ENCODE data around the gene SLC8A1.

The SLC8A1 gene

GRCh38 chr2:40358783-40359182 lies 93.1 kb downstream of the SLC8A1 start:
- Histone ChIP-seq H3K27me3 (ENCODE audit: insufficient read depth, low read length, poor library complexity) (no peaks in the 10 kb centered on the region), H3K4me3 (ENCODE audit: low read depth in 1 of 2, low read length in 2 of 2) (no peak overlapping the region), H4K20me1 (ENCODE audit: insufficient read depth, low read length) (no peaks in the 10 kb centered on the region), H3K27ac (ENCODE audit: low read length) (no peak overlapping the region), H3K4me1 (ENCODE audit: insufficient read depth, low read length) (no peaks in the 10 kb centered on the region), H3K79me2 (ENCODE audit: insufficient read depth, low read length) (peaks cover 12% of the 10 kb centered on the region; the same call in 1 of the 2 replicates), H3K9ac (ENCODE audit: low read depth, low read length) (no peak overlapping the region), H2AFZ (ENCODE audit: low read depth, low read length) (no peak overlapping the region), H3K36me3 (ENCODE audit: insufficient read depth, low read length) (0 out of 2 replicates have a peak, but pooled peaks cover 3% of the 10 kb centered on the region), H3K4me2 (ENCODE audit: insufficient read depth, low read length) (no peak overlapping the region), H3K9me3 (ENCODE audit: insufficient read depth, low read length, severe bottlenecking) (no peaks in the 10 kb centered on the region)
- ATAC-seq (ENCODE audit: insufficient read depth, low read depth) = no peak
- no peak for DNase-seq
- TF ChIP-seq EZH2 (IDR thresholded peaks at IDR 0.05; ENCODE audit: borderline replicate concordance, low read depth, low read length, severe bottlenecking) (no peak), CTCF (IDR thresholded peaks at IDR 0.05; ENCODE audit: borderline replicate concordance, extremely low read depth, low read length, poor library complexity, severe bottlenecking) (no peak)

GRCh38 chr2:40357667-40358066 lies 94.2 kb downstream of the SLC8A1 start:
- no peaks in the 10 kb centered on the region for H4K20me1 ChIP-seq (ENCODE audit: insufficient read depth, low read length)
- no peaks in the 10 kb centered on the region for H3K4me1 ChIP-seq (ENCODE audit: insufficient read depth, low read length)
- no peak overlapping the region for H2AFZ ChIP-seq (ENCODE audit: low read depth, low read length)
- no peak for DNase-seq
- H3K9ac ChIP-seq (ENCODE audit: low read depth, low read length) = no peak overlapping the region
- no peak overlapping the region for H3K4me3 ChIP-seq (ENCODE audit: low read depth in 1 of 2, low read length in 2 of 2)
- 0 out of 2 replicates have a peak, but pooled peaks cover 3% of the 10 kb centered on the region for H3K36me3 ChIP-seq (ENCODE audit: insufficient read depth, low read length)
- no peaks in the 10 kb centered on the region for H3K9me3 ChIP-seq (ENCODE audit: insufficient read depth, low read length, severe bottlenecking)
- H3K27ac ChIP-seq (ENCODE audit: low read length) = no peak overlapping the region
- H3K27me3 ChIP-seq (ENCODE audit: insufficient read depth, low read length, poor library complexity) = no peaks in the 10 kb centered on the region
- TF ChIP-seq EZH2 (IDR thresholded peaks at IDR 0.05; ENCODE audit: borderline replicate concordance, low read depth, low read length, severe bottlenecking) (no peak), CTCF (IDR thresholded peaks at IDR 0.05; ENCODE audit: borderline replicate concordance, extremely low read depth, low read length, poor library complexity, severe bottlenecking) (no peak)
- ATAC-seq (ENCODE audit: insufficient read depth, low read depth) = no peak
- H3K79me2 ChIP-seq (ENCODE audit: insufficient read depth, low read length) = peaks cover 12% of the 10 kb centered on the region; the same call in 1 of the 2 replicates
- no peak overlapping the region for H3K4me2 ChIP-seq (ENCODE audit: insufficient read depth, low read length)

GRCh38 chr2:40355451-40355850 lies 96.4 kb downstream of the SLC8A1 start:
- no peak overlapping the region for H3K9ac ChIP-seq (ENCODE audit: low read depth, low read length)
- H3K27ac ChIP-seq (ENCODE audit: low read length) = no peak overlapping the region
- H3K4me1 ChIP-seq (ENCODE audit: insufficient read depth, low read length) = no peaks in the 10 kb centered on the region
- 0 out of 2 replicates have a peak, but pooled peaks cover 3% of the 10 kb centered on the region for H3K36me3 ChIP-seq (ENCODE audit: insufficient read depth, low read length)
- TF ChIP-seq CTCF (IDR thresholded peaks at IDR 0.05; ENCODE audit: borderline replicate concordance, extremely low read depth, low read length, poor library complexity, severe bottlenecking) (no peak), EZH2 (IDR thresholded peaks at IDR 0.05; ENCODE audit: borderline replicate concordance, low read depth, low read length, severe bottlenecking) (no peak)
- H4K20me1 ChIP-seq (ENCODE audit: insufficient read depth, low read length) = no peaks in the 10 kb centered on the region
- no peaks in the 10 kb centered on the region for H3K27me3 ChIP-seq (ENCODE audit: insufficient read depth, low read length, poor library complexity)
- H3K79me2 ChIP-seq (ENCODE audit: insufficient read depth, low read length) = peaks cover 13% of the 10 kb centered on the region
- DNase-seq = no peak
- H3K9me3 ChIP-seq (ENCODE audit: insufficient read depth, low read length, severe bottlenecking) = no peaks in the 10 kb centered on the region
- H2AFZ ChIP-seq (ENCODE audit: low read depth, low read length) = no peak overlapping the region
- H3K4me3 ChIP-seq (ENCODE audit: low read depth in 1 of 2, low read length in 2 of 2) = no peak overlapping the region
- no peak for ATAC-seq (ENCODE audit: insufficient read depth, low read depth)
- no peak overlapping the region for H3K4me2 ChIP-seq (ENCODE audit: insufficient read depth, low read length)

GRCh38 chr2:40353231-40353630 lies 98.7 kb downstream of the SLC8A1 start:
- DNase-seq (no peak), ATAC-seq (ENCODE audit: insufficient read depth, low read depth) (no peak)
- no peak overlapping the region for H2AFZ ChIP-seq (ENCODE audit: low read depth, low read length)
- no peaks in the 10 kb centered on the region for H3K27me3 ChIP-seq (ENCODE audit: insufficient read depth, low read length, poor library complexity)
- H4K20me1 ChIP-seq (ENCODE audit: insufficient read depth, low read length) = no peaks in the 10 kb centered on the region
- TF ChIP-seq CTCF (IDR thresholded peaks at IDR 0.05; ENCODE audit: borderline replicate concordance, extremely low read depth, low read length, poor library complexity, severe bottlenecking) (no peak), EZH2 (IDR thresholded peaks at IDR 0.05; ENCODE audit: borderline replicate concordance, low read depth, low read length, severe bottlenecking) (no peak)
- H3K4me2 ChIP-seq (ENCODE audit: insufficient read depth, low read length) = no peak overlapping the region
- H3K27ac ChIP-seq (ENCODE audit: low read length) = no peak overlapping the region
- 0 out of 2 replicates have a peak, but pooled peaks cover 3% of the 10 kb centered on the region for H3K36me3 ChIP-seq (ENCODE audit: insufficient read depth, low read length)
- H3K79me2 ChIP-seq (ENCODE audit: insufficient read depth, low read length) = peaks cover 13% of the 10 kb centered on the region
- H3K9ac ChIP-seq (ENCODE audit: low read depth, low read length) = no peak overlapping the region
- no peak overlapping the region for H3K4me3 ChIP-seq (ENCODE audit: low read depth in 1 of 2, low read length in 2 of 2)
- H3K9me3 ChIP-seq (ENCODE audit: insufficient read depth, low read length, severe bottlenecking) = no peaks in the 10 kb centered on the region
- no peaks in the 10 kb centered on the region for H3K4me1 ChIP-seq (ENCODE audit: insufficient read depth, low read length)
